Measurements from ENCODE around the gene SNX24.

The SNX24 gene

GRCh38 chr5:122858451-122858850 lies 13.0 kb downstream of the SNX24 start:
- H3K36me3 ChIP-seq (ENCODE audit: control insufficient read depth, insufficient read depth, low read length), result no peaks in the 10 kb centered on the region
- H3K4me3 ChIP-seq (replicated peaks; ENCODE audit: low read depth, low read length), result no peak overlapping the region
- no peak for TF ChIP-seq CTCF (IDR thresholded peaks at IDR 0.05; ENCODE audit: insufficient read depth, low read length, poor library complexity, severe bottlenecking)
- DNase-seq (ENCODE audit: extremely low read depth, insufficient read length), result no peak
- no peaks in the 10 kb centered on the region; the same call in 1 of the 2 replicates for H3K27me3 ChIP-seq (replicated peaks; ENCODE audit: control insufficient read depth, insufficient read depth, low read length)

GRCh38 chr5:122863240-122863639 lies 17.8 kb downstream of the SNX24 start:
- DNase-seq (ENCODE audit: extremely low read depth, insufficient read length), result no peak
- H3K4me3 ChIP-seq (replicated peaks; ENCODE audit: low read depth, low read length), result no peak overlapping the region
- no peaks in the 10 kb centered on the region; the same call in 1 of the 2 replicates for H3K27me3 ChIP-seq (replicated peaks; ENCODE audit: control insufficient read depth, insufficient read depth, low read length)
- no peaks in the 10 kb centered on the region for H3K36me3 ChIP-seq (ENCODE audit: control insufficient read depth, insufficient read depth, low read length)
- TF ChIP-seq CTCF (IDR thresholded peaks at IDR 0.05; ENCODE audit: insufficient read depth, low read length, poor library complexity, severe bottlenecking), result no peak

- no peaks in the 10 kb centered on the region for H3K36me3 ChIP-seq (ENCODE audit: control insufficient read depth, insufficient read depth, low read length)
- no peak for TF ChIP-seq CTCF (IDR thresholded peaks at IDR 0.05; ENCODE audit: insufficient read depth, low read length, poor library complexity, severe bottlenecking)
- H3K27me3 ChIP-seq (replicated peaks; ENCODE audit: control insufficient read depth, insufficient read depth, low read length), result no peaks in the 10 kb centered on the region; the same call in 1 of the 2 replicates
- H3K4me3 ChIP-seq (replicated peaks; ENCODE audit: low read depth, low read length), result no peak overlapping the region
- DNase-seq (ENCODE audit: extremely low read depth, insufficient read length), result no peak
Measured at GRCh38 chr5:122863721-122864120, 18.3 kb downstream of the SNX24 start.

GRCh38 chr5:122864400-122864799 lies 19.0 kb downstream of the SNX24 start:
- H3K36me3 ChIP-seq (ENCODE audit: control insufficient read depth, insufficient read depth, low read length), result no peaks in the 10 kb centered on the region
- no peak for DNase-seq (ENCODE audit: extremely low read depth, insufficient read length)
- no peak for TF ChIP-seq CTCF (IDR thresholded peaks at IDR 0.05; ENCODE audit: insufficient read depth, low read length, poor library complexity, severe bottlenecking)
- H3K27me3 ChIP-seq (replicated peaks; ENCODE audit: control insufficient read depth, insufficient read depth, low read length), result no peaks in the 10 kb centered on the region; the same call in 1 of the 2 replicates
- no peak overlapping the region for H3K4me3 ChIP-seq (replicated peaks; ENCODE audit: low read depth, low read length)

- Histone ChIP-seq H3K4me3 (replicated peaks; ENCODE audit: low read depth, low read length) (no peak overlapping the region), H3K36me3 (ENCODE audit: control insufficient read depth, insufficient read depth, low read length) (no peaks in the 10 kb centered on the region), H3K27me3 (replicated peaks; ENCODE audit: control insufficient read depth, insufficient read depth, low read length) (no peaks in the 10 kb centered on the region; the same call in 1 of the 2 replicates)
- no peak for TF ChIP-seq CTCF (IDR thresholded peaks at IDR 0.05; ENCODE audit: insufficient read depth, low read length, poor library complexity, severe bottlenecking)
- DNase-seq (ENCODE audit: extremely low read depth, insufficient read length), result no peak
Measured at GRCh38 chr5:122864842-122865241, 19.4 kb downstream of the SNX24 start.

GRCh38 chr5:122870219-122870856 lies 24.9 kb downstream of the SNX24 start:
- H3K27me3 ChIP-seq (replicated peaks; ENCODE audit: control insufficient read depth, insufficient read depth, low read length), result no peaks in the 10 kb centered on the region
- no peak for DNase-seq (ENCODE audit: extremely low read depth, insufficient read length)
- no peak overlapping the region for H3K4me3 ChIP-seq (replicated peaks; ENCODE audit: low read depth, low read length)
- TF ChIP-seq CTCF (IDR thresholded peaks at IDR 0.05; ENCODE audit: insufficient read depth, low read length, poor library complexity, severe bottlenecking), result no peak
- H3K36me3 ChIP-seq (ENCODE audit: control insufficient read depth, insufficient read depth, low read length), result no peaks in the 10 kb centered on the region

Data from GM06990 (cell line).